ENCODE results near the gene STIMATE. TPM values are rescaled to one million over a fixed set of nuclear protein-coding genes. Genes with fewer than 3 reads are reported as not detected.

The STIMATE gene
- total RNA-seq, 1 donor, result 27.3 TPM

GRCh38 chr3:52811452-52812011 is 85.8 kb downstream of the STIMATE start:
- no peak overlapping the region for H3K4me3 ChIP-seq (ENCODE audit: low read length)
- H3K9me3 ChIP-seq (ENCODE audit: low read depth, low read length), result no peaks in the 10 kb centered on the region
- no peaks in the 10 kb centered on the region for H3K4me1 ChIP-seq (ENCODE audit: insufficient read depth, low read length)
- no peaks in the 10 kb centered on the region for H3K27me3 ChIP-seq (ENCODE audit: insufficient read depth, low read length)

GRCh38 chr3:52810923-52811322 is 86.4 kb downstream of the STIMATE start:
- Histone ChIP-seq H3K4me3 (ENCODE audit: low read length) (no peak overlapping the region), H3K9me3 (ENCODE audit: low read depth, low read length) (no peaks in the 10 kb centered on the region), H3K27me3 (ENCODE audit: insufficient read depth, low read length) (no peaks in the 10 kb centered on the region), H3K4me1 (ENCODE audit: insufficient read depth, low read length) (no peaks in the 10 kb centered on the region)

GRCh38 chr3:52809662-52810377 is 87.5 kb downstream of the STIMATE start:
- Histone ChIP-seq H3K4me3 (ENCODE audit: low read length) (no peak overlapping the region), H3K9me3 (ENCODE audit: low read depth, low read length) (no peaks in the 10 kb centered on the region), H3K27me3 (ENCODE audit: insufficient read depth, low read length) (no peaks in the 10 kb centered on the region), H3K4me1 (ENCODE audit: insufficient read depth, low read length) (no peaks in the 10 kb centered on the region)

- Histone ChIP-seq H3K27me3 (ENCODE audit: insufficient read depth, low read length) (no peaks in the 10 kb centered on the region), H3K9me3 (ENCODE audit: low read depth, low read length) (no peaks in the 10 kb centered on the region), H3K4me1 (ENCODE audit: insufficient read depth, low read length) (no peaks in the 10 kb centered on the region), H3K4me3 (ENCODE audit: low read length) (no peak overlapping the region)
These were observed 88.2 kb downstream of the STIMATE start for GRCh38 chr3:52809149-52809548.

GRCh38 chr3:52805270-52806039 is 91.9 kb downstream of the STIMATE start:
- Histone ChIP-seq H3K27me3 (ENCODE audit: insufficient read depth, low read length) (no peaks in the 10 kb centered on the region), H3K9me3 (ENCODE audit: low read depth, low read length) (no peaks in the 10 kb centered on the region), H3K4me1 (ENCODE audit: insufficient read depth, low read length) (no peaks in the 10 kb centered on the region), H3K4me3 (ENCODE audit: low read length) (no peak overlapping the region)

GRCh38 chr3:52801839-52802238 is 95.5 kb downstream of the STIMATE start:
- Histone ChIP-seq H3K27me3 (ENCODE audit: insufficient read depth, low read length) (no peaks in the 10 kb centered on the region), H3K4me3 (ENCODE audit: low read length) (no peak overlapping the region), H3K9me3 (ENCODE audit: low read depth, low read length) (no peaks in the 10 kb centered on the region), H3K4me1 (ENCODE audit: insufficient read depth, low read length) (no peaks in the 10 kb centered on the region)

GRCh38 chr3:52800079-52800478 is 97.3 kb downstream of the STIMATE start:
- Histone ChIP-seq H3K9me3 (ENCODE audit: low read depth, low read length) (no peaks in the 10 kb centered on the region), H3K4me1 (ENCODE audit: insufficient read depth, low read length) (no peaks in the 10 kb centered on the region), H3K27me3 (ENCODE audit: insufficient read depth, low read length) (no peaks in the 10 kb centered on the region), H3K4me3 (ENCODE audit: low read length) (no peak overlapping the region)

- no peaks in the 10 kb centered on the region for H3K4me1 ChIP-seq (ENCODE audit: insufficient read depth, low read length)
These were observed 98.3 kb downstream of the STIMATE start for GRCh38 chr3:52798978-52799476.

GRCh38 chr3:52798376-52798977 is 98.9 kb downstream of the STIMATE start:
- H3K4me3 ChIP-seq (ENCODE audit: low read length), result no peak overlapping the region
- H3K4me1 ChIP-seq (ENCODE audit: insufficient read depth, low read length), result no peaks in the 10 kb centered on the region
- no peaks in the 10 kb centered on the region for H3K27me3 ChIP-seq (ENCODE audit: insufficient read depth, low read length)
- H3K9me3 ChIP-seq (ENCODE audit: low read depth, low read length), result no peaks in the 10 kb centered on the region

More at GRCh38 chr3:52798978-52799476, 98.3 kb downstream of the STIMATE start:
- Histone ChIP-seq H3K9me3 (ENCODE audit: low read depth, low read length) (no peaks in the 10 kb centered on the region), H3K27me3 (ENCODE audit: insufficient read depth, low read length) (no peaks in the 10 kb centered on the region), H3K4me3 (ENCODE audit: low read length) (no peak overlapping the region)

- Histone ChIP-seq H3K4me1 (ENCODE audit: insufficient read depth, low read length) (no peaks in the 10 kb centered on the region), H3K9me3 (ENCODE audit: low read depth, low read length) (no peaks in the 10 kb centered on the region), H3K4me3 (ENCODE audit: low read length) (no peak overlapping the region)
These were observed 100.9 kb downstream of the STIMATE start for GRCh38 chr3:52796411-52796810.

GRCh38 chr3:52795298-52795900 is 101.9 kb downstream of the STIMATE start:
- Histone ChIP-seq H3K9me3 (ENCODE audit: low read depth, low read length) (no peaks in the 10 kb centered on the region), H3K27me3 (ENCODE audit: insufficient read depth, low read length) (no peaks in the 10 kb centered on the region), H3K4me1 (ENCODE audit: insufficient read depth, low read length) (no peaks in the 10 kb centered on the region), H3K4me3 (ENCODE audit: low read length) (no peak overlapping the region)

More at GRCh38 chr3:52796411-52796810, 100.9 kb downstream of the STIMATE start:
- H3K27me3 ChIP-seq (ENCODE audit: insufficient read depth, low read length), result no peaks in the 10 kb centered on the region

- no peaks in the 10 kb centered on the region for H3K9me3 ChIP-seq (ENCODE audit: low read depth, low read length)
- H3K27me3 ChIP-seq (ENCODE audit: insufficient read depth, low read length), result no peaks in the 10 kb centered on the region
- H3K4me1 ChIP-seq (ENCODE audit: insufficient read depth, low read length), result no peaks in the 10 kb centered on the region
- H3K4me3 ChIP-seq (ENCODE audit: low read length), result no peak within 1 kb of the TSS
These were observed 102.7 kb downstream of the STIMATE start, which contains the start of gene ITIH3 for GRCh38 chr3:52794612-52795099. ITIH3 (plus strand) TSS chr3:52794796; CDS start chr3:52794804, 8 bp downstream.

GRCh38 chr3:52793702-52794611 is 103.4 kb downstream of the STIMATE start:
- Histone ChIP-seq H3K9me3 (ENCODE audit: low read depth, low read length) (no peaks in the 10 kb centered on the region), H3K4me3 (ENCODE audit: low read length) (no peak overlapping the region)

More at GRCh38 chr3:52793702-52794611, 103.4 kb downstream of the STIMATE start:
- no peaks in the 10 kb centered on the region for H3K4me1 ChIP-seq (ENCODE audit: insufficient read depth, low read length)
- no peaks in the 10 kb centered on the region for H3K27me3 ChIP-seq (ENCODE audit: insufficient read depth, low read length)
